Uterus (tissue), 4 donors: ENCODE data around the gene MILR1. TPM values are rescaled to one million over a fixed set of nuclear protein-coding genes. Genes with fewer than 3 reads are reported as not detected.

Source experiments
- DNase-seq, 2 donors: peaks; one replicate each; pipeline ENCODE4 v3.0.0-alpha.2; 2019 to 2020
- H3K27ac ChIP-seq, 2 donors: fragments of 200-600 bp; sonication (generic); 1 replicate in 1 of 2; 2 replicates in 1 of 2; pipeline ENCODE4 v1.5.1; 2016 to 2018
- H3K27me3 ChIP-seq, 2 donors: fragments of 200-600 bp; sonication (generic); one replicate each; pipeline ENCODE4 v1.5.1; 2018 to 2019; ENCODE audit warnings: control low read depth in 1 of 2
- H3K36me3 ChIP-seq, 2 donors: fragments of 200-600 bp; sonication (generic); one replicate each; pipeline ENCODE4 v1.5.1; 2019; ENCODE audit warnings: control low read depth in 1 of 2
- H3K4me1 ChIP-seq, 2 donors: fragments of 200-600 bp; sonication (generic); one replicate each; pipeline ENCODE4 v1.5.1; 2018 to 2019; ENCODE audit warnings: control low read depth in 1 of 2
- H3K4me3 ChIP-seq, 2 donors: fragments of 200-600 bp; sonication (generic); 1 replicate in 1 of 2; 2 replicates in 1 of 2; pipeline ENCODE4 v1.5.1; 2018 to 2019; ENCODE audit warnings: mild to moderate bottlenecking in 1 of 2
- H3K9me3 ChIP-seq, 2 donors: fragments of 200-600 bp; sonication (generic); one replicate each; pipeline ENCODE4 v1.5.1; 2019; ENCODE audit warnings: control low read depth in 1 of 2
- POLR2A ChIP-seq, 2 donors: fragments of 450-650 bp; IDR thresholded peaks; one replicate each; pipeline ENCODE4 v1.6.1; 2016; ENCODE audit warnings: antibody characterized with exemption in 2 of 2, mild to moderate bottlenecking in 1 of 2, moderate library complexity in 1 of 2
- intact Hi-C: fragments of 100-400 bp; cut with DNase I; formaldehyde crosslinking; loops from one replicate; pipeline ENCODE4 v1.15.1; 2023; ENCODE audit warnings: low total_unique reads
- total RNA-seq, 4 donors: library from RNA; depleted of rRNA in 3 of 4; stranded (reverse); fragments of >200 nt in 3 of 4; gene quantifications; one replicate each; pipeline versions ENCODE4 v1.1.0 to v1.2.4, GENCODE V29; 2014 to 2023
- TF ChIP-seq, protein P1 (sequence below), 4 experiments: fragments of 200-600 bp in 2 of 4; fragments of 450-650 bp in 2 of 4; sonication (generic) in 2 of 4; IDR thresholded peaks; one replicate each; pipeline ENCODE4 v1.5.1; 2016 to 2019; ENCODE audit warnings: antibody characterized with exemption in 4 of 4, mild to moderate bottlenecking in 2 of 4, moderate library complexity in 1 of 4
- donor health status: DM: yes; HTN: yes; CAD: no.

Gene MILR1
- total RNA-seq, 4 donors from 2014 or later = 0.59 to 9.5 (median 3.8) TPM

GRCh38 chr17:64401941-64402340 is 47.0 kb upstream of the MILR1 start:
- no peaks in the 10 kb centered on the region for H3K9me3 ChIP-seq
- no peak overlapping the region for H3K27ac ChIP-seq
- no peaks in the 10 kb centered on the region for H3K27me3 ChIP-seq
- TF ChIP-seq POLR2A (IDR thresholded peaks at IDR 0.05) = no peak
- TF ChIP-seq, protein P1, sequence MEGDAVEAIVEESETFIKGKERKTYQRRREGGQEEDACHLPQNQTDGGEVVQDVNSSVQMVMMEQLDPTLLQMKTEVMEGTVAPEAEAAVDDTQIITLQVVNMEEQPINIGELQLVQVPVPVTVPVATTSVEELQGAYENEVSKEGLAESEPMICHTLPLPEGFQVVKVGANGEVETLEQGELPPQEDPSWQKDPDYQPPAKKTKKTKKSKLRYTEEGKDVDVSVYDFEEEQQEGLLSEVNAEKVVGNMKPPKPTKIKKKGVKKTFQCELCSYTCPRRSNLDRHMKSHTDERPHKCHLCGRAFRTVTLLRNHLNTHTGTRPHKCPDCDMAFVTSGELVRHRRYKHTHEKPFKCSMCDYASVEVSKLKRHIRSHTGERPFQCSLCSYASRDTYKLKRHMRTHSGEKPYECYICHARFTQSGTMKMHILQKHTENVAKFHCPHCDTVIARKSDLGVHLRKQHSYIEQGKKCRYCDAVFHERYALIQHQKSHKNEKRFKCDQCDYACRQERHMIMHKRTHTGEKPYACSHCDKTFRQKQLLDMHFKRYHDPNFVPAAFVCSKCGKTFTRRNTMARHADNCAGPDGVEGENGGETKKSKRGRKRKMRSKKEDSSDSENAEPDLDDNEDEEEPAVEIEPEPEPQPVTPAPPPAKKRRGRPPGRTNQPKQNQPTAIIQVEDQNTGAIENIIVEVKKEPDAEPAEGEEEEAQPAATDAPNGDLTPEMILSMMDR (IDR thresholded peaks at IDR 0.05) = no peak
- no peaks in the 10 kb centered on the region for H3K4me1 ChIP-seq
- no peak overlapping the region for H3K4me3 ChIP-seq
- intact Hi-C loops = no loop called here
- no peaks in the 10 kb centered on the region for H3K36me3 ChIP-seq
- no peak for DNase-seq

DNA sequence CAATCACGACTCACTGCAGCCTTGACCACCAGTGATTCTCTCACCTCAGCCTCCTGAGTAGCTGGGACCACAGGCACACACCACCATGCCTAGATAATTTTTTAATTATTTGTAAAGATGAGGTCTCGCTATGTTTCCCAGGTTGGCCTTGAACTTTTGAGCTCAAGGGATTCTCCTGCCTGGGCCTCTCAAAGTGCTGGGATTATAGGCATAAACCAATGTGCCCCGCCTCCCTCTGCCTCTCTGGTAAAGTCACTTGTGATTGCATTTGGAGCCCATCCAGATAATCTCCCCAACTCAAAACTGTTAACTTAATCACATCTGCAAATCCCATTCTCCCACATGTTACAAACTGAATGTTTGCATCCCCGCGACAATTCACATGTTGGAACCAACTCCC is 46.4 kb upstream of the MILR1 start:
- no peaks in the 10 kb centered on the region for H3K27me3 ChIP-seq
- no peak for DNase-seq
- intact Hi-C loops = no loop called here
- no peaks in the 10 kb centered on the region for H3K9me3 ChIP-seq
- H3K36me3 ChIP-seq = no peaks in the 10 kb centered on the region
- H3K4me3 ChIP-seq = no peak overlapping the region
- no peak for TF ChIP-seq POLR2A (IDR thresholded peaks at IDR 0.05)
- TF ChIP-seq, protein P1 (IDR thresholded peaks at IDR 0.05) = no peak
- H3K27ac ChIP-seq = no peak overlapping the region
- H3K4me1 ChIP-seq = no peaks in the 10 kb centered on the region

GRCh38 chr17:64403881-64404460 is 44.9 kb upstream of the MILR1 start:
- no peaks in the 10 kb centered on the region for H3K4me1 ChIP-seq
- H3K27ac ChIP-seq = no peak overlapping the region
- intact Hi-C loops = no loop called here
- DNase-seq = no peak
- H3K4me3 ChIP-seq = no peak overlapping the region
- no peak for TF ChIP-seq POLR2A (IDR thresholded peaks at IDR 0.05)
- TF ChIP-seq, protein P1 (IDR thresholded peaks at IDR 0.05) = no peak
- no peaks in the 10 kb centered on the region for H3K9me3 ChIP-seq
- H3K27me3 ChIP-seq = no peaks in the 10 kb centered on the region
- H3K36me3 ChIP-seq = no peaks in the 10 kb centered on the region

GRCh38 chr17:64406321-64407200 is 42.4 kb upstream of the MILR1 start:
- no peak for TF ChIP-seq POLR2A (IDR thresholded peaks at IDR 0.05)
- TF ChIP-seq, protein P1 (IDR thresholded peaks at IDR 0.05) = no peak
- Histone ChIP-seq H3K4me3 (no peak overlapping the region), H3K9me3 (no peaks in the 10 kb centered on the region), H3K27ac (no peak overlapping the region), H3K4me1 (no peaks in the 10 kb centered on the region), H3K36me3 (no peaks in the 10 kb centered on the region), H3K27me3 (no peaks in the 10 kb centered on the region)
- no peak for DNase-seq
- intact Hi-C loops = no loop called here
